Calu3 (cell line): ENCODE data around the gene PRDM8. TPM values are rescaled to one million over a fixed set of nuclear protein-coding genes. Genes with fewer than 3 reads are reported as not detected.

ENCODE experiments used
- BruUV-seq: library from RNA; stranded (reverse); fragments of 400-500 nt; replicated peaks from 2 replicates; lab custom pipeline; 2021; lab: Mats Ljungman, UMichigan
- CTCF ChIA-PET: fragments of 300-600 bp; sonication (Branson Sonifier 250); formaldehyde crosslinking; loops from one replicate; lab custom pipeline; 2022; ENCODE audit warnings: antibody characterized with exemption; lab: Charles Lee
- DNase-seq: peaks from one replicate; pipeline ENCODE4 v3.0.0; 2022
- H3K27ac Mint-ChIP-seq: one replicate; pipeline ENCODE4 v1.8.0; 2022; ENCODE audit warnings: mixed read lengths; ENCODE audit not compliant: unreplicated experiment
- H3K27me3 Mint-ChIP-seq: one replicate; pipeline ENCODE4 v1.8.0; 2022; ENCODE audit warnings: mixed read lengths; ENCODE audit not compliant: unreplicated experiment
- H3K36me3 Mint-ChIP-seq: one replicate; pipeline ENCODE4 v1.8.0; 2022; ENCODE audit warnings: mild to moderate bottlenecking, moderate library complexity, mixed read lengths; ENCODE audit not compliant: insufficient read depth, unreplicated experiment
- H3K4me1 Mint-ChIP-seq: one replicate; pipeline ENCODE4 v1.8.0; 2022; ENCODE audit warnings: mild to moderate bottlenecking, low read depth, mixed read lengths; ENCODE audit not compliant: unreplicated experiment
- H3K4me3 Mint-ChIP-seq: one replicate; pipeline ENCODE4 v1.8.0; 2022; ENCODE audit warnings: mild to moderate bottlenecking, low read depth, moderate library complexity, mixed read lengths; ENCODE audit not compliant: unreplicated experiment
- H3K9me3 Mint-ChIP-seq: one replicate; pipeline ENCODE4 v1.8.0; 2022; ENCODE audit warnings: low read depth, mixed read lengths; ENCODE audit not compliant: unreplicated experiment
- intact Hi-C: fragments of 100-400 bp; cut with micrococcal nuclease; formaldehyde crosslinking; loops from one replicate; pipeline ENCODE4 v1.10.0; 2022; ENCODE audit not compliant: unreplicated experiment
- total RNA-seq: library from RNA; stranded (reverse); gene quantifications from 2 replicates; pipeline ENCODE4 v1.2.3, GENCODE V29; 2022
- TF ChIP-seq, protein P1 (sequence below): fragments of 200-600 bp; IDR thresholded peaks from one replicate; pipeline ENCODE4 v1.8.0; 2022; ENCODE audit warnings: antibody characterized with exemption; ENCODE audit not compliant: unreplicated experiment

Gene PRDM8
- total RNA-seq, 1 experiment from 2014 or later = 1.8 TPM

DNA sequence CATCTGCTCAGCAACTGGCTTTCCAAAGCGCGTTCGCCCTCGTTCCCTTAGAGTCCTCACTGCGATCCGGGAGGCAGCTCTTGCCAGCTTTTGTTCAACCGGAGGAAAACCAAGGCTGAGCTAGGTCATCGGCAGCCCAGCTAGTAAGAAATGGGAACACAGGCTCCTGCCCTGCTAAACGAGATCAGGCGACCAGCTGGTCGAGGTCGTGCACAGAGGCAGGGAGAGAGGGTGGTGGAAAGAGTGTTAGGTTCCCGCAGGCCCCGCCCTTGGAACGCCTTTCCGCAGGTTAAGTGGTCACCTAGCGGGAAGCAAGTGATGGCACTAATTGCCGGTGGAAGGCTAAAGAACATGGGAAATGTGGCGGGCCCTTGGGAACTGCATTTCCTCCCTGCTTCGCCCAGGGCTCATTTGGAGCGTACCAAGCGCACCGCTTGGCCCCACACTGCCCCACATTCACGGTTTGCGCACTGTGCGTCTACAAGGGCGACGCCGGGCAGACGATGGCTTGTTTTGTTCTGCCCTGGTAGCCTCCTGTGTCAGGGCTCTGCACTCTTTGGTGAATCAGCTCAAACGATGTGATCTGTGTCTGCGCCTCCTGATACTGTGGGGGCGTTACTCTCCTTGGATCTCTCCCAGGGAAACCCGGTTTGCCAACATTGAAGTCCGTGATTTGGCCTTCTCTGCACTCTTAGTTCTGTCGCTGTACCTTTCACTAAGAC is 7.2 kb upstream of the PRDM8 start:
- no peak overlapping the region for H3K27ac Mint-ChIP-seq
- no peaks in the 10 kb centered on the region for H3K9me3 Mint-ChIP-seq
- TF ChIP-seq, protein P1, sequence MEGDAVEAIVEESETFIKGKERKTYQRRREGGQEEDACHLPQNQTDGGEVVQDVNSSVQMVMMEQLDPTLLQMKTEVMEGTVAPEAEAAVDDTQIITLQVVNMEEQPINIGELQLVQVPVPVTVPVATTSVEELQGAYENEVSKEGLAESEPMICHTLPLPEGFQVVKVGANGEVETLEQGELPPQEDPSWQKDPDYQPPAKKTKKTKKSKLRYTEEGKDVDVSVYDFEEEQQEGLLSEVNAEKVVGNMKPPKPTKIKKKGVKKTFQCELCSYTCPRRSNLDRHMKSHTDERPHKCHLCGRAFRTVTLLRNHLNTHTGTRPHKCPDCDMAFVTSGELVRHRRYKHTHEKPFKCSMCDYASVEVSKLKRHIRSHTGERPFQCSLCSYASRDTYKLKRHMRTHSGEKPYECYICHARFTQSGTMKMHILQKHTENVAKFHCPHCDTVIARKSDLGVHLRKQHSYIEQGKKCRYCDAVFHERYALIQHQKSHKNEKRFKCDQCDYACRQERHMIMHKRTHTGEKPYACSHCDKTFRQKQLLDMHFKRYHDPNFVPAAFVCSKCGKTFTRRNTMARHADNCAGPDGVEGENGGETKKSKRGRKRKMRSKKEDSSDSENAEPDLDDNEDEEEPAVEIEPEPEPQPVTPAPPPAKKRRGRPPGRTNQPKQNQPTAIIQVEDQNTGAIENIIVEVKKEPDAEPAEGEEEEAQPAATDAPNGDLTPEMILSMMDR = no peak
- no TSS peak for BruUV-seq
- H3K27me3 Mint-ChIP-seq = peaks cover 9% of the 10 kb centered on the region
- CTCF ChIA-PET = interaction anchor here (0.6 kb wide), 1 partner anchor 386 kb away, joined by 3 read pairs; no protein-coding TSS in a partner anchor
- peaks cover 5% of the 10 kb centered on the region for H3K36me3 Mint-ChIP-seq
- H3K4me3 Mint-ChIP-seq = no peak overlapping the region
- no peak for DNase-seq
- peaks cover 10% of the 10 kb centered on the region for H3K4me1 Mint-ChIP-seq
- intact Hi-C loops = no loop called here

DNA sequence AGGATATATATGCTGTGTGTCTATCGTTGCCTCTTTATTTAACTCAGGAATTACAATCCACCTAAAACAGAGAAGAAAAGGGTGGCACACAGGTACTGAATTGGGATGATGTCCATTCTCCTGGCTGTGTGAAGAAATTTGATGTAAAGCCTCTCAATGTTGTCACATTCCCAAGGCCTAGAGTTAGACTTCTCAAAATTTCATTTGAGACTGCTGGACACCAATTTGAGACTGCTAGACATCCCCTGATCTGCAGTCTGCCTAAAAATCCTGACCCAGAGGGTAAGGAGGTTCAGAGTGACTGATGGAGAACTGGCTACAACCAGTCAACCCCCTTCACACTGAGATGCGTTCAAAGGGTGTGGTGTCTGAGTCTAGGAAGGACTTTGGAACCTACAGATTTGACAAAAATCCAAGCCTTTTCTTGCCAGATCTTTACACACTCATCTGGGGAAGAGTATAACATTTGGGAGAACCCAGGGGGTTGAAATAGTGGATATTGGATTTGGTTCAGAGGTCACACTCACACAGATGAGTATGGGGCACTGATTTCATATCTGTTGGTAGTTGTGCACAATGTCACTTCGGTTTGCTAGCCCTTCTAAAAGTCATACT is 4.9 kb upstream of the PRDM8 start:
- no TSS peak for BruUV-seq
- Mint-ChIP-seq H3K27ac (no peak overlapping the region), H3K36me3 (no peaks in the 10 kb centered on the region), H3K4me1 (peaks cover 10% of the 10 kb centered on the region), H3K4me3 (no peak overlapping the region), H3K9me3 (no peaks in the 10 kb centered on the region), H3K27me3 (no peaks in the 10 kb centered on the region)
- CTCF ChIA-PET = no interaction called here
- intact Hi-C loops = no loop called here
- no peak for DNase-seq
- TF ChIP-seq, protein P1 = no peak

DNA sequence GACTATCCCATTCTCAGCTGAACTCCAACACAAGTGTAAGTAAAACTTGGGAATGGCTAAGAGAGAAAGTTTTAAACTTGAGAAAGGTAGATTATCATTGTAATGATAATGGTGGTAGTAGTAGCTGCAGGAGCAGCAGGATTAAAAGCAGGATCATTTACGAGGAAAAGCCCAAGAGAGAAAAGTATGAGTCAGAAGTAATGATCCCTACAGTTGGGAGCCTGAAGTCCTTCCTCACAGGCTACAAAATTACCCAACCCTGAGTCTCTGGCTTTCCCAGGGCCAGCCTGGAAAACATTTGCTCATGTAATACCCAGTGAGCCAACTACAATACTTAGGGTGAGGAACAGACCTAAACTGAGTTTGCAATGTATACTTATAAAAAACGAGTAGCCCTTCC is 4.4 kb upstream of the PRDM8 start:
- peaks cover 10% of the 10 kb centered on the region for H3K4me1 Mint-ChIP-seq
- no peak overlapping the region for H3K4me3 Mint-ChIP-seq
- H3K9me3 Mint-ChIP-seq = no peaks in the 10 kb centered on the region
- TF ChIP-seq, protein P1 = no peak
- BruUV-seq = no TSS peak
- intact Hi-C loops = no loop called here
- no peaks in the 10 kb centered on the region for H3K36me3 Mint-ChIP-seq
- no peak for DNase-seq
- H3K27ac Mint-ChIP-seq = no peak overlapping the region
- CTCF ChIA-PET = no interaction called here
- no peaks in the 10 kb centered on the region for H3K27me3 Mint-ChIP-seq

DNA sequence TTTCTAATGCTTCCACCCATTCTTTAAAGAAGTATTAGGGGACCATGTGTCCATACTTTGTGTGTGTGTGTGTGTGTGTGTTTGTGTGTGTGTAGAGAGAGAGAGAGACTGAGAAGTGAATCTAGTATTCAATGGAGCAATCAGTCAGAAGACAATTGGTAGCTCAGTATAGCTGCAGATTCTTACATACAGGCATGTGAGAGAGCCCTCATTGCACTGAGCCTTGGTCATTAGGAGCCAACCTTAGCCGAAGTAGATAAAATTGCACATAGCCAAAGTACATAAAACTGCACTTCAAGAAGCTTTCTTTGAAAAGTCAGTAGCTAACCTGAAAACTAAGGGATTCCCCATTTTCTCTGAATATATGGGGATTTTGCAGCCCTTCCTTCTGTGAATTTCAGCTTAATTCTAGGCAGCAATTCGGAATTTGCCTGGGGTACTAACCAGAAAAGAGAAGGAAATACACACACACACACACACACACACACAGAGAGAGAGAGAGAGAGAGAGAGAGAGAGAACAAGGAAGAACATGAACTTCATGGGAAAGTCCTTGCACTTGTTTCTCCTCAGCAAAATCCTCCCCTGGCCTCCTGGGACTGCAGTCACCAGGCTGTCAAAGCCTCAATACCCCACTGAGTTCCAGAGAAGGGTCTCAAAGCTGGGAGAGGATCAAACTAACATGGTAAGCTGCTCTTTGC is 1.7 kb upstream of the PRDM8 start:
- TF ChIP-seq, protein P1 = no peak
- no peak for DNase-seq
- H3K9me3 Mint-ChIP-seq = no peaks in the 10 kb centered on the region
- BruUV-seq = no TSS peak
- H3K4me3 Mint-ChIP-seq = no peak overlapping the region
- peaks cover 10% of the 10 kb centered on the region for H3K4me1 Mint-ChIP-seq
- intact Hi-C loops = no loop called here
- H3K36me3 Mint-ChIP-seq = no peaks in the 10 kb centered on the region
- no peak overlapping the region for H3K27ac Mint-ChIP-seq
- CTCF ChIA-PET = no interaction called here
- no peaks in the 10 kb centered on the region for H3K27me3 Mint-ChIP-seq
